Stimulated activated CD4-positive, alpha-beta T cell treated with anti-CD3 and anti-CD28 coated beads, Interleukin-1b, Interleukin-23, amount 100 ng/mL, for 1 hour (primary cell): Measurements from ENCODE around the gene NRCAM.
"Not testable (repeated sequence)": the region's sequence is repeated elsewhere in the genome, so short reads cannot be mapped to it uniquely, and the experiment has no call there.

ENCODE experiments used
- DNase-seq, 2 donors: peaks; one replicate each; pipeline ENCODE4 v3.0.0-alpha.2; 2020; ENCODE audit warnings: low read depth in 2 of 2

NRCAM gene

DNA sequence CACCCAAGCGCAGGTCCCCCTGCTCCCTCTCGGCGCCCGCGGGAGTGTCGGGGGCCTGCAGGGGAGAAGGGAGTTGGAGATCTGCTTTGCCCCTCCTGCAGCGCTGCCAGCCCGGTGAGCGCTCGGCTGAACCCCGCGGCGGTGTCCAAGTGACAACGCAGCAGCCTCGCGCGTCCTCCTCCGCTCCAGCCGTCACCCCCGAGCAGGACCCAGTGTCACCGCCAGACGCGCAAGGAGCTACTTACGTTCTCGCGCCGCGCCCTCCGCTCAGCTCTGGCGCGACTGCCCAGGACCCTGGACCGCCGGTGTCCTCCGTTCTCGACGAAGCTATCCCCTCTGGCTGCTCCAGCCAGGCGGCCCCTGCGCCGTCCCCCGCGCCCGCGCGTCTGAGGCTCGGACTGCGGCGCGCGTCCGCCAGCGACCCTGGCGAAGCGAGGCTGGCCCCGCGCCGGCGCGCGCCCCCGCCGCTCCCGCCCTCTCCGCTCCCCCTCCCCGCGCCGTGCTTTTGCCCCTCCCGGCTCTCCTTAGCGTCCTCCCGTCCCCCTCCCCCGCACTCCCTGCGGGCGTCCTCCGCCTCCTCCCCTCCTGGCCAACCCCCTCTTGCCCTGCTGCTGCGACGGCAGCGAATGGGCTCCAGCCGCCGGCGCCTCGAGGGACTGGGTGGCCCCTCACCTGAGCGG lies at the start of gene NRCAM:
Gene NRCAM (minus strand): TSS at position 439 of the 680 bp plus-strand sequence. CDS start 216,372 bp downstream, outside the sequence.
- no peak for DNase-seq

DNA sequence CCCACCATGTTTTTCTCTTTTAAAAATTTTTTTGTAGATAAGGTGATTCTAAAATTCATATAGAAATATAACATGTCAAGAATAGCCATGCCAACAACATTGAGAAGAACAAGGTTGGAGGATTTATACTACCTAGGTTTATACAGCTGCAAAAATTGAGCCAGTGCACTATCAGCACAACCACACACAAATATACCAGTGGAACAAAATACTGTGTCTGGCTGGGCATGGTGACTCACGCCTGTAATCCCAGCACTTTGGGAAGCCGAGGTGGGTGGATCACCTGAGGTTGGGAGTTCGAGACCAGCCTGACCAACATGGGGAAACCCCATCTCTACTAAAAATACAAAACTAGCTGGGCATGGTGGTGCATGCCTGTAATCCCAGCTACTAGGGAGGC lies 48.3 kb upstream of the NRCAM start:
- not testable (repeated sequence) for DNase-seq

DNA sequence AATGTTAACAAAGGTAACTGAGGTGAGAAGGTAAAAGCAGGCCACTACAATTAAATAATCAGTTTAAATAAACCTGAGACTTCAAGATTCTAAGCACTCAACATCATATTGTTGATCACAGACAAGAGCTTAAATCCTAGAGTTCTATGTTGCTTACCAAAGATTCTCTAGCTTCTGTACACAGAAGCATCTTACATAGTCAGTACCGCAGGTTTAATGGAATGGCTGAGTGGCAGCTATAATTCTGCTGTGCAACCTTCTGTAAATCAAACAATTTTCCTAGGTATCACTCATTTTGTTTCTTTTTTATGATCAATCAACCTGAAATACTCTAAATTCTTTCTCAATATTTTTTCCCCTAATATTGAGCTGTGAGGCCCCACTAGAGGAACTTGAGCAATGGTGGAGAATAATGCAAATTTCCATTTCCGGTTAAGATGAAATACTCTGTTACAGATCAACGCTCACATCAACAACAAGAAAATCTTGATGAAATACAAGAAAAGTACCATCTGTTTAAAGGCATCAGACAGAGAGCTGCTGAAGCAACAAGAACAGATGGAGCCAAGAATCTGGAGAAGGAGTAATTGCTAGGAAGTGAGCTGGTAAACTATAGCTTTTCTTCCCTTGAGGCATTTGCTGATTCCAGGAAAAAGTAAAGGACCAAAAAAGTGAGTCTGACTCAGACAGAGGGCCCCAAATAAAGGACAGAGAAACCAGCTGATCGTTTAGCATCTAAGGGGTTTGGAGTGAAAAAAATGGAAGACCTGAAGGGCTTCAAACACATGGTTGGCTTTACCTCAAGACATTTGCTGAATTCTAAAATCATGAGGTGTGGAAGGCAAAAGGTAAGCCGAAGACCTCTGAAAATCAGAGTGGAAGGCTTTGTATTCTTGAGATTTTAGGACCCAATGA lies 47.1 kb upstream of the NRCAM start:
- no peak for DNase-seq

DNA sequence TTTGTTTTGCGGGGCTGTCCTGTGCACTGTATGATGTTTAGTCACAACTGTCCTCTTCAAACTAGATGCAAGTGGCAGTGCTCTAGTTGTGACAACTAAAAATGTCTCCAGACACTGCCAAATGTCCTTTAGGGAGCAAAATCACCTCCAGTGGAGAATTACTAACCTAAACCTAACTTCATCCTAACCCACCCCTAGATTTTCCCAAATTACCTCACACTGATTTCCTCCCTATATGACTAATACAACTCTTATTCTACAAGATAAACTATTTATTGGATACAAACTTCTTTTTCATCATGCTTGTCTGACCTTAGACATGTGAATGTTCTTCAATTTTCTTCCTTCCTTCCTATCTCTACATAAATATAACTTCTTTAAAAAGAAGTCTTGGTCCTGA lies 43.3 kb upstream of the NRCAM start:
- no peak for DNase-seq

DNA sequence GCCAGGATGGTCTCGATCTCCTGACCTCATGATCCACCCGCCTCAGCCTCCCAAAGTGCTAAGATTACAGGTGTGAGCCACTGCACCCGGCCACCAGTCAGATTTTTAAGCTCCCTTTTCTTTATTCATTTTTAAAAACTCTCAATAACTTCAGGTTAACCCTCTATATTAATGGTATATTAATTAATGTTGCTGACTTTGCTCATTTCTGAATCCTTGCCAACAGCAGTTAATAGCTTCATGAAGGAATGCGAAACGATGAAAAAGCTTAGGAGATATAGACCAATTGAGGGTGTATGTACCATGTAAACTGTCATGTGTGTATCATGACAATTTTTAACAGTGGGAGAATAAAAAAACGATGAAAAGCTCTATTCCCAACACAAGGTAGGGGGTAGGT lies 42.2 kb upstream of the NRCAM start:
- DNase-seq = no peak

DNA sequence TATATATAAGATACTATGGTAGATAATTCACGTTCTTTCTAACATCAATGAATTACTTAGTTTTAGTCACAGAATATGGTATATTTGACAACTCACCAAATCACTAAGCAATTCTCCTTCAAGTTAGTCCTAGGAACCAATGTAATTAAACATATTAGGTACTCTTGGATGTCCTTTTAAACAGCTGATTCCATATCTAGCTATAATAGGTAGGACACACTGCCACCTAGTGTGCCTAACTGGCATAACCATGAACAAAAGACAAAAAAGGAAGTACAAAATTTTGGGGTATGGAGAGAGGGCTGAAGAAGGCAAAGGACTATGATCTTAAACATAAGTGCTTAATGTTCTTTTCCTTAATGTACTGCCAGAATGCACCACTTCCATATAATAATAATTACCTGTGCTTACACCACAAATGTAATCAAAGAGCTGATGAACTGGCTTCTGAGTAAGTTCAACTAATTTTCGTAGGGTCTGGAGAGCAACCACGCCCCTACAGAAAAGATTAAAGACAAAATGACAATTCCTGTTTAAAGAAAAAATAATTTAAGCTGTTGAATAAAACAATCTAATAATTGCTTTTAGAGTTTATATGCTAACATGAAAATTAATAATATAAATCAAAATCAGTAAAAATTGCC lies 41.0 kb upstream of the NRCAM start:
- peak in 1 of 2 donors; percentile 1 for DNase-seq

DNA sequence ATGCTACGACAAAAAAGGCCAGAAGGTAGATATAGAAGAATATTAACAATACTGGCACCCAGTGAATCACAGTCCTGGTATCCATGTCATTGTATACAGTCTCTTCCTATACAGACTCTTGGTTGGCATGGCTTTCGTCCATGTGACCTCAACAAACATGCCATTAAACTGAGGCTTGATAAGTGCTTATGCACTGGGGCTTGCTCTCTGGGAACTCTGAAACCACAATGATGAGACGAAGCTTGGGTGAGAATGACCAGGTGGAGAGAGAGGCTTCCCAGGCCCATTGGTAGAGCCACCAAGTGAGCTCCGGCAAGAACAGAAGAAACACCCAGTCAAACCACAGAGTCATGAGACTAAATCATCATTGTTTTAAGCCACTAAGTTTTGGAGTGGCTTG lies 36.5 kb upstream of the NRCAM start:
- no peak for DNase-seq

DNA sequence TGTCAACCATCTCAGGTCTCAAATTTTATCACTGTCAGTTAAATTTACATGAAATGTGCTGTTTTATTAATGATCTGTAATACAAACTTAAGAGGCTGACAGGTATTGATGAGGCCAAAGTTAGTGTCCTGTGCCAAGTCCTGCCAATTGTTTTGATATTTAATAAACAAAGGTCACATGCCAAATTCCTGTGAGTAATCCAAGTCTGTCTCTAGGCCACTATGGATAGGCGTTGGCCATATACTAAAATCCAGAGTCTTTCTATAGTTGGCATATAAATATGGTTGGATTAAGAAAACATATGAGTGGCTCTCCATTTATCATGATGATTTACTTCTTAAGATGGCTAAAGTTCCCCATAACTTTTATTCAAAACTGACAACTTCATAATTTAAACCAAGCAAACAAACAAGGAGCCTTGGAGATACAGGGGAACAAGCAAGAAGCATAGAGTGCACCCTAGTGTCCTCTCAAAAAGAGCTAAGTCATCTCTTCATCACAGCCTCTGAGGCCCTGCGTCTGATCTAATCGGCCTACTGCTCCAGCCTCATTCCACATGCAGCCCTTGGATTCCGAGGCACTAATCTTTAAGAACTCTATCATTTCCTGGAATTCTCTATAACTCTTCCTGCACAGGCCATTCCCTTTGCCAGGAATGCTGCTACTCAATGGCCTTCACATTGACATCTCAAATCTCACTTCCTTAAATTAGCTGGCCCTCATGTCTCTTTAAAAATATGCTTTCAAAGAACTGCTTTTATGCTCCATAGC lies 32.7 kb upstream of the NRCAM start:
- DNase-seq = no peak

DNA sequence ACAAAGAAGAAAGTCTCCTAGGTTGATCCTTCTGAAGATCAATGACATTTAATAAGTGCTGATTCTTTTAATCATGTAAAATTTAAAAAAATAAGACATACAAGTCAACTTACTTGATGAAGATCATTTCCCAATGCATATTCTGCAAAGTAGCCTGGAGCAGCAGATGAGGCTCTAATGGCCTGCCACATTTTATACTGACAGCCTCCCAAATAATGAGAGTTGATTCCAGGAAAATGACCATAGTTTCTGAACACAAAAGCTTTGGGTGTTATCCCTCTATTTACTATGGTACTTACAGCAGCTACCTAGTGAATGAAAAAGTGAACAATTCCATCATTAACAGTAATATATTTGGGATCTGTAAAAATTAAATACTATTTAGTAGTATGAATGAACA lies 31.4 kb upstream of the NRCAM start:
- DNase-seq = no peak

DNA sequence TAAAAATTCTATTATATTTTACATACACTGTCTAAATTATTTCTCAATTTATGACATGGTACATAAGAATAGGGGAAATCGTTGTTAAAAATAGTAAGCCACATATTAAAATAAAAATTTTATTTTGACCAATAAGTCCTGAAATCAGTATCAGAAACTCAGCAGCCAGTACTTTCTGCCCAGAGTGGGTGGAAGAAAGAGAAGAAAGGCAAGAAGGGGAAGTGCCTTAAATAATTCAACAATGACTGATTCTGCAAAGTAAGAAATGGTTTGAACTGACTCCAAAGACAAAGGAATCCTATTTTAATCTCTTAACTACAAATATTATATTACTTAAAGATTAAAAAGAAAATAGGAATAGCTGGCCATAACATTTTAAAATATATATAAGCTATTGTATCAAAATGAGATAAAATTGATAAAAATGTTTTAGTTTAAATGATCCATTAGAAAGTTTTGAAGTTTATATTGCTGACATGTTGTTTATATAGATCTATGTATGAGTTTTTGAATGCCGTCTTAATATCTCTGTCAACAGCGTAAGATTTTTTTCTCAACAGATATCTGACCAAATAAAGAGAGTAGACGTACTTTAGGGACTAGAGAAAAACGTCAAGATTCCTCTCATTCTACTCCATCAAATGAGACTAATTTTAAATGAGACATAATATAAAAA lies 30.2 kb upstream of the NRCAM start:
- no peak for DNase-seq

DNA sequence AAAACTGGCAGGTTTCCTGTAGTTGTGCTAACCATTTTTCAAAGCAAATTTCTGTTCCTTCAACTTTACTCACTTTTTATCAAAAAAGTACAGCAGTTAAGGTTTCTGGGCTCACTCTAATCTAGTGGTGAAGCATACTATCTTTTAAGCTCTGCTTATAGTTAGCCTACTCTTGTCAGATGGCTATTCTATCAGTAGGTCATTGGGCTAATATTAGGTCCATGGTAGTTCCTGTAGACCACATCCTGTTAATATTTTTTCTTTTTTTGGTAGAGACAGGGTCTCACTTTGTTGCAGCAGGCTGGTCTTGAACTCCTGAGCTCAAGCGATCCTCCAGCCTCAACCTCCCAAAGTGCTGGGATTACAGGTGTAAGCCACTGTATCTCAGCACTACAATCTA lies 27.9 kb upstream of the NRCAM start:
- no peak for DNase-seq

DNA sequence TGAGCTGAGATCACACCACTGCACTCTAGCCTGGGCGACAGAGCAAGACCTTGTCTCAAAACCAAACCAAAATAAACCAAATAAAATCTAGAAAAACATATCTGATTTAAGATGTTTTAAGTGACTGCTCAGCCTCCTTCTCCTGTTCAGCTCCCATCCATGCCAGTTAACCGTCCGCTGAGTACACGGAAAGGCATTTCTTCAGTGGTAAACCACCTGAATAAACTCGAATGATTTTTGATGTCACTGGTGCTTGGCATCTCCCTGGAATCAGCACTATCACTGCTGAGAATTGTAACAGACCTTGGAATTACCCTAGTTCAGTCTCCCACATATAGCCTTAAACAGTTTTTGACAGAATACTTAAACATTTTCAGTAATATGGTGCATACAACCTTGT lies 24.1 kb upstream of the NRCAM start:
- no peak for DNase-seq

DNA sequence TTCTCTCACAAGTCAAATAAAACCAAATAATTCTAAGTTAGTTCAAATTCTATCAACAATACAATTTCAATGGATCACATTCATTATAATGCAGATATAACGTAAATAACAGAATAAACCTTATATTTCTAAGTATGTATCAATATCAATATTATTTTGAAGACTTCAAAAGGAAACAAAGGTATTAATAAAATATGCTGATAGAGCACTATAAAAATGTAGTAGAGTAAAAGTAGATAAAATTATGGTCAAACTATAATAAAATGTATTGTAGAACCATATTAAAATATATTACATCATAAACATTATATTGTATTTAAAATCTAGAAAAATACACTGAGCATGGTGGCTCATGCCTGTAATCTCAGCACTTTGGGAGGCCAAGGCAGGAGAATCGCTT lies 23.5 kb upstream of the NRCAM start:
- DNase-seq = no peak

DNA sequence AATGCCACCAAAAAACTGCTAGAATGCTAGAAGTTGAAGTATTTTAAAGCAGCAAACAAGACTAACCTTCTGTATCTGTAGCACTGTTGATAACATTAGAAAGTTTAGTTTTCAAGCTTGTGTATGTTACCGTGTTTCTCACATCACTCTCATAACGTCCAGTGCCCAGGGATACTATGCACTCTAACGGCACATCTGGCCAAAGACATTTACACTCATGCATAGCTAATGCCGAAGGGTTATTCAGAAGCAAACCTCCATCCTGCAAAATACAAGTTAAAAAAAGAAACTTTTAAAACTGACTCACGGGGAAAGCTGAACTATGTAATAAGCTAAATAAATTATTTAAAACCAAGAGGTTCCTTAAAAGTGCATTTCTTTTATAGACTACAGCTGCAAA lies 22.9 kb upstream of the NRCAM start:
- no peak for DNase-seq

DNA sequence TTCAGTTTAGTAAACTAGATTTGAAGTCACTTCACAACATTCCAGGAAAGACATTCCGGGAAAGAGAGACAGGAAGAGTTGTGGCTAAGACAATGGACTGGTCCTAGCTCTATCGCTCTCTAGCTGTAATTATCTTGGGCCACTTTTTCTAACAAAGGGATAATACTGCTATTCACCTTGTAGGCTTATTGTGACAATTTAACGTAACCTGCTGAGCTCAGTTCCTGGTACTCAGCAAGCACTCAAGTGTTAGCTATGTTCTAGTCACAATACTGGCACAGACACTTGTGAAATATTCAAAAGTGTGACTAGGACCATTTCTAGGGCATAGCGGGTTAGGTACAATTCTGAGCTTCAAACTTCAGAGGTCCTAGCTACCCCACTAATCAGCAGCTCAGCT lies 12.0 kb upstream of the NRCAM start:
- DNase-seq = no peak

DNA sequence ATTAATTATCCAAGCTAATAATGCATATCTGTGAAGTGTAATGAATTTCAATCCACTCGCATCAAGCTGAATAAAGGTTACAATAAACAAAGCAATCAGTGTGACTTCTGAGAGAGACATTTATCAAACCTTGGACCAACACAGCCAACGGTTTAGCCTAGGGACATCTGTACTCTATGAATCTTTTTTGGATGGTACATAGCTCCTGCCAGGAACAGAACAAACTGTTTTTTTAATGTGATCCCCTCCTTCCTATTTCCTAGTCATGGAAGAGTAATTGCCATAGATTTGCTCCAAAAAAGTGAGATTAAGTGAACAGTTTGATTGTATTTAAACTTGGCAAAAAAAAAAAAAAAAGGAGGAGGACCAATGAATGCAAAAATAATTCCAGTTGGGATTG lies 11.2 kb upstream of the NRCAM start:
- DNase-seq = no peak

DNA sequence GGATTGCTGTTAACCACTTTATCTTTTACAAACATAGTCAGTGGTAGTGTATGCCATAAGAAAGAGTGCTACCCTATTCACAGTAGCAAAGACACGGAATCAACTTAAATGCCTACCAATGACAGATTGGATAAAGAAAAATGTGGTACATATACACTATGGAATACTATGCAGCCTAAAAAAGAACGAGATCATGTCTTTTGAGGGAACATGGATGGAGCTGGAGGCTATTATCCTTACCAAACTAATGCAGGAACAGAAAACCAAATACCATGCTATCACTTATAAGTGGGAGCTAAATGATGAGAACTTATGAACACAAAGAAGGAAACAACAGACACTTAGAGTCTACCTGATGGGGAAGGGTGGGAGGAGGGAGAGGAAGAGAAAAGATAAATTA lies 10.1 kb upstream of the NRCAM start:
- not testable (repeated sequence) for DNase-seq

DNA sequence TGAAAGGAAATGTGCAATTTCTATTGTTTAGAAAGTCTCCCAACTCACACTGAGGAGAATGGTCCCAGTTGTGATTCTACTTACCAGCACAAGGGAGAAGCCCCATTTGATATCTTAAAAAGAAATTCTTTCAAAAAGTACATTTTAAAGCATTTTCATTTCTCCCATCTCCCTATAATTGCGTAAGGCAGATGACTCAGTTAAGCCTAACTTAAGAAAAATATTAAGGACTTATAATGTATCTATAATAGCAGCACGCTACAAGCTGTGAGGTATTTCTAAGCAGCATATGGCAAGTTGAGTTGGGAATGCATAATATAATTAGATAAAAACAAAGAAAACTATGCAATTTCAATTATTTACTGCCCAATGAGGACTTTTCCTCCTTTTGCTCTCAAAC lies 8.5 kb upstream of the NRCAM start:
- no peak for DNase-seq

DNA sequence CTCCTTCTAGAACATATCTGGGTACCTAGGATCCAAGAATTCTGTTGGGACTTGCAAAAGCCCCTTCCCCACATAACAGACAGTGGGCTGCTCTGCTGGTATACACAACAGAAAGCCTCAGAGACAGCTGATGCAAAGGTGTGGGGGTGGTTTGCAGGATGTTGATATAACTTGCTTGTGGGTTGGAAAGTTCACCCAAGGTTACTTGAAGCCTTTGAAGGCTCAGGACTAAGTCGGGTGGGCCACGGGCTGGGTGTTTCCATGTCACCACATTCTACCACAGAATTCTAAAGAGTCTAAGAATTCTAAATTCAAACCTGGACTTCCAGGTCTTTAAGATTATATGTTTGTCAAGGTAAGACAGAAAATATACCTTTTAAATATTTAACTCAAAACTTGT lies 7.4 kb upstream of the NRCAM start:
- no peak for DNase-seq

DNA sequence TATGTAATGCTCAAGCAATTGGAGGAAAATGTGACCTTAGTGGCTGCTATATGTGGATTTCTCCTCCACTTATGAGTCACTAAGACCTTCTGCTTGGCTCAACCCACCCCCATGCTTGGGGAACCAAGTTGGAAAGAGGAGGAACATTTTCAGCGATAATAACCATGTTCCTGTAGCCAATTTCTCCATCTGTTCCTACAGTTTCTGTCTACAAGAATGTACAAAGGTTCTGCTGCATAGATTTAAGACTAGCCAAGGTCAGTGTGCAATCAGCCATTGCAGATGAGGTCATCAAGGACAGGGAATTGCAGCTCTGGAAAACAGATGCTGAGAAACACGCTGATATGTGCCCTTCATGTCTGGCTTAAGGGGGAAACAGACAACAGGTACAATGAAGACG lies 5.6 kb upstream of the NRCAM start:
- no peak for DNase-seq

DNA sequence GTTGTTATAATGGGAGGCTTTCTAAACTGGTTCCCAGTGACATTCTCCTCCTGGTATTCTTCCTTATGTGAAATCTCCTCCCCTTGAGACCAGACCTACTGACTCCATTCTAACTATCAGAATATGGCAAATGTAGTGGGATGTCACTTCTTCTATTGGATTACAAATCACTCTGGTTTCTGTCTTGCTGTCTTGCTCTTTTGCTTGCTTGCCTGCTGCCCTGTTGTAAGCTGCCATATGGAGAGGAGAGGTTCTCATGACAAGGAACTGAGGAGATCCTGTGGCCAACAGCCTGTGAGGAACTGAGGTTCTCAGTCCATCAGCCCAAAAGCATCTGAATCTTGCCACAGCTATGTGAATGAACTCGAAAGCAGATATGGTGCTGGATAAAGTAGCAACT lies 4.7 kb upstream of the NRCAM start:
- DNase-seq = no peak
